ENCODE data around the gene KIF22.

Gene KIF22

GRCh38 chr16:29804455-29805231 lies 14.1 kb downstream of the KIF22 start:
- no peak for DNase-seq

GRCh38 chr16:29805232-29806098 lies 14.9 kb downstream of the KIF22 start:
- DNase-seq = peak; percentile 95

- DNase-seq = no peak
Measured at GRCh38 chr16:29806099-29806579, 15.6 kb downstream of the KIF22 start, which contains the start of gene MAZ. Gene MAZ, plus strand, starts transcription at chr16:29806529. Its CDS starts 173 bp downstream, at chr16:29806702.

GRCh38 chr16:29806641-29807425 lies 16.3 kb downstream of the KIF22 start:
- DNase-seq = peak; percentile 49

- DNase-seq = peak; percentile 71
Measured at GRCh38 chr16:29807426-29808218, 17.1 kb downstream of the KIF22 start.

- DNase-seq = no peak
Measured at GRCh38 chr16:29808219-29808900, 17.8 kb downstream of the KIF22 start.

- no peak for DNase-seq
Measured at GRCh38 chr16:29809031-29809747, 18.6 kb downstream of the KIF22 start.

GRCh38 chr16:29809850-29810698 lies 19.5 kb downstream of the KIF22 start:
- DNase-seq = no peak

- no peak for DNase-seq
Measured at GRCh38 chr16:29810699-29811169, 20.2 kb downstream of the KIF22 start.

GRCh38 chr16:29811170-29811895 lies 20.8 kb downstream of the KIF22 start:
- peak; percentile 86 for DNase-seq

GRCh38 chr16:29811896-29812665 lies 21.5 kb downstream of the KIF22 start, which contains the start of gene PRRT2:
Gene PRRT2, plus strand, starts transcription at chr16:29812193. Its CDS starts 862 bp downstream, at chr16:29813055.
- peak; percentile 38 for DNase-seq

- no peak for DNase-seq
Measured at GRCh38 chr16:29812754-29813643, 22.4 kb downstream of the KIF22 start.

- DNase-seq = no peak
Measured at GRCh38 chr16:29813644-29814562, 23.4 kb downstream of the KIF22 start.

- no peak for DNase-seq
Measured at GRCh38 chr16:29814592-29814991, 24.0 kb downstream of the KIF22 start.

- DNase-seq = no peak
Measured at GRCh38 chr16:29815032-29815721, 24.6 kb downstream of the KIF22 start.
